WERI-Rb-1 (cell line): ENCODE results near the gene CDH2.
A peak's percentile ranks its signal among the peaks of the same experiment; 100 is the strongest.

Experiments used
- DNase-seq: peaks from one replicate; pipeline ENCODE4 v3.0.0-alpha.2; 2020
- H3K27ac ChIP-seq: fragments of 250-450 bp; sonication (Bioruptor Pico); 2 replicates; pipeline ENCODE4 v1.5.1; 2020; ENCODE audit warnings: mild to moderate bottlenecking, moderate library complexity
- H3K27me3 ChIP-seq: fragments of 250-450 bp; sonication (Bioruptor Pico); 2 replicates; pipeline ENCODE4 v1.5.1; 2021; ENCODE audit warnings: mild to moderate bottlenecking, low read depth, moderate library complexity; ENCODE audit not compliant: insufficient read depth, severe bottlenecking
- H3K36me3 ChIP-seq: fragments of 250-450 bp; sonication (Bioruptor Pico); 2 replicates; pipeline ENCODE4 v1.5.1; 2020; ENCODE audit warnings: mild to moderate bottlenecking, moderate library complexity
- H3K4me3 ChIP-seq: 2 replicates; pipeline ENCODE4 v1.5.1; 2011; ENCODE audit warnings: low read depth, mild to moderate bottlenecking, control low read depth, low read length
- H3K9me3 ChIP-seq: fragments of 250-450 bp; sonication (Bioruptor Pico); 2 replicates; pipeline ENCODE4 v1.5.1; 2021; ENCODE audit warnings: mild to moderate bottlenecking, moderate library complexity; ENCODE audit not compliant: severe bottlenecking
- TF ChIP-seq, protein P1 (sequence below): IDR thresholded peaks from 2 replicates; pipeline ENCODE4 v1.5.1; 2011; ENCODE audit warnings: low read depth, mild to moderate bottlenecking, control low read depth, inconsistent platforms, low read length

Gene CDH2

DNA sequence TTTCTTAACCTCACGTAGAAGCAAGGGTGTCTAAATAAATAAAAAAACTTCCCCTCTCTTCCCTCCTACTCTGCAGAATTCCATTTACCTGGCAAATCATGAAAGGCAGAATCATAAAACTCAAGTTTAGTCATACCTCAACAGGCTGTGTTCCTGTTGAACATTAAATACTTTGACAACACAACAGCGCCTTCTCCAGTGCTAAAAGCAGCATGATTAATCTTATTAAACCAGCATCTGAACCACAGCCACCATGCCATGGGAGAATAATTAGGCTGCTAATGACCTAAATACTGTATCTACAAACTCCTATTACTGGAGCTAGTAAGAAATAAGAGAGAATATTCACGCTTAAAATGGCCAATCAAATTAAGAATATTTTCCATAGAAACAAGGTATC is 68.1 kb downstream of the CDH2 start:
- Histone ChIP-seq H3K9me3 (no peaks in the 10 kb centered on the region), H3K36me3 (no peaks in the 10 kb centered on the region; the same call in 1 of the 2 replicates), H3K27ac (no peak overlapping the region), H3K27me3 (no peaks in the 10 kb centered on the region), H3K4me3 (no peak overlapping the region)
- no peak for DNase-seq
- TF ChIP-seq, protein P1, sequence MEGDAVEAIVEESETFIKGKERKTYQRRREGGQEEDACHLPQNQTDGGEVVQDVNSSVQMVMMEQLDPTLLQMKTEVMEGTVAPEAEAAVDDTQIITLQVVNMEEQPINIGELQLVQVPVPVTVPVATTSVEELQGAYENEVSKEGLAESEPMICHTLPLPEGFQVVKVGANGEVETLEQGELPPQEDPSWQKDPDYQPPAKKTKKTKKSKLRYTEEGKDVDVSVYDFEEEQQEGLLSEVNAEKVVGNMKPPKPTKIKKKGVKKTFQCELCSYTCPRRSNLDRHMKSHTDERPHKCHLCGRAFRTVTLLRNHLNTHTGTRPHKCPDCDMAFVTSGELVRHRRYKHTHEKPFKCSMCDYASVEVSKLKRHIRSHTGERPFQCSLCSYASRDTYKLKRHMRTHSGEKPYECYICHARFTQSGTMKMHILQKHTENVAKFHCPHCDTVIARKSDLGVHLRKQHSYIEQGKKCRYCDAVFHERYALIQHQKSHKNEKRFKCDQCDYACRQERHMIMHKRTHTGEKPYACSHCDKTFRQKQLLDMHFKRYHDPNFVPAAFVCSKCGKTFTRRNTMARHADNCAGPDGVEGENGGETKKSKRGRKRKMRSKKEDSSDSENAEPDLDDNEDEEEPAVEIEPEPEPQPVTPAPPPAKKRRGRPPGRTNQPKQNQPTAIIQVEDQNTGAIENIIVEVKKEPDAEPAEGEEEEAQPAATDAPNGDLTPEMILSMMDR = 0 out of 2 replicates have a peak, but pooled peaks have one; percentile 20

DNA sequence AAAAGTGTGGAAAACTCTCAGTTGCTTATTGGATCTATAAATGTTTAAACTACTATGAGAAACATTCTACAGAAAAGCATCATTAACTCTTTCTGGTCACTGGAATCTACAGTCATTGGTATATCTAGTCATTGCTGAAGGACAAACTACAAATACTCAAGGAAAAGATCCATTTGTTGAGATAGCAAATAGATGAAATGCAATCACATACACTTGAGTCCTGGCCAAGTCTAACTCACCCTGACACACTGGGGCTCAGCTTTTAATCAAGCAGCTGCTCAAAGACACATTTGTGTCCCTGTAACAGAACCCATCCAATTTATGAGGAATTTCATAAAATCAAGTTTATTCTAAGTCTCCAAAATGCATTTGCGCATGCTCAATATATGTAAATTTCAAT is 68.7 kb downstream of the CDH2 start:
- DNase-seq = no peak
- no peak overlapping the region for H3K27ac ChIP-seq
- H3K27me3 ChIP-seq = no peaks in the 10 kb centered on the region
- no peaks in the 10 kb centered on the region for H3K9me3 ChIP-seq
- H3K36me3 ChIP-seq = no peaks in the 10 kb centered on the region; the same call in 1 of the 2 replicates
- TF ChIP-seq, protein P1 = no peak
- no peak overlapping the region for H3K4me3 ChIP-seq

DNA sequence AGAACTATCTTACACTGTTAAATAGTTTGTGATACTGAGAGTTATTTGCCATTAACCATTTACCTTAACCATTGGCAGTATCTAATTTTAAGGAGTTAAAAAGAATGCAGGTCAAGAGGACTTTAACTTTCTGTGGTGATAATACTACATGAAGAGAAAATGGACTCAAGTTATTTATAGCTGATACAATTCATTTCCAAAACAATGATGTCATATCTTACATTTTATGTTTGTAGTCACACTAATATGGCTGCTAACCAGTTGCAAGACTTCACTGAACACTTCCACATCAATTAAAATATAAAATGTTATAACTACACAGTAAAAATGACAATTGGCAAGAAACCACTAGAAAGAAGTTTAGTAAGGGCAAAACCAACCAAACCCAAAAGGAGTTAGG is 77.7 kb downstream of the CDH2 start:
- H3K4me3 ChIP-seq = no peak overlapping the region
- H3K36me3 ChIP-seq = peaks cover 13% of the 10 kb centered on the region

DNA sequence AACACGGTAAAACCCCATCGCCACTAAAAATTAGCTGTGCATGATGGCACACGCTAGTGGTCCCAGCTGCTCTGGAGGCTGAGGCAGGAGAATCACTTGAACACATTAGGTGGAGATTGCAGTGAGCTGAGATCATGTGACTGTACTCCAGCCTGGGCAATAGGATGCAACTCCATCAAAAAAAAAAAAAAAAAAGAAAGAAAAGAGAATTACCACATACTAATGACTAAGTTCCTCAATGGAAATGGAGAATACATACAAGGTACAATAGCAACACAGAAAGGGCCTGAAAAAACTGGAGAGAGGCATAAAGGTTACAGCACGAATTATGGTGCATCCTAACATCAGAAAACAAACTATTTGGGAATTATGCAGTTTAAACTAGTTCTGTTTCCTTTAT is 81.3 kb downstream of the CDH2 start:
- H3K27ac ChIP-seq = no peak overlapping the region
- no peaks in the 10 kb centered on the region for H3K27me3 ChIP-seq
- DNase-seq = no peak
- H3K4me3 ChIP-seq = no peak overlapping the region
- H3K36me3 ChIP-seq = peaks cover 13% of the 10 kb centered on the region
- TF ChIP-seq, protein P1 = no peak
- no peaks in the 10 kb centered on the region for H3K9me3 ChIP-seq

More for the DNA sequence above, 77.7 kb downstream of the CDH2 start:
- TF ChIP-seq, protein P1 = no peak
- DNase-seq = no peak
- no peak overlapping the region for H3K27ac ChIP-seq
- no peaks in the 10 kb centered on the region for H3K27me3 ChIP-seq
- H3K9me3 ChIP-seq = no peaks in the 10 kb centered on the region

DNA sequence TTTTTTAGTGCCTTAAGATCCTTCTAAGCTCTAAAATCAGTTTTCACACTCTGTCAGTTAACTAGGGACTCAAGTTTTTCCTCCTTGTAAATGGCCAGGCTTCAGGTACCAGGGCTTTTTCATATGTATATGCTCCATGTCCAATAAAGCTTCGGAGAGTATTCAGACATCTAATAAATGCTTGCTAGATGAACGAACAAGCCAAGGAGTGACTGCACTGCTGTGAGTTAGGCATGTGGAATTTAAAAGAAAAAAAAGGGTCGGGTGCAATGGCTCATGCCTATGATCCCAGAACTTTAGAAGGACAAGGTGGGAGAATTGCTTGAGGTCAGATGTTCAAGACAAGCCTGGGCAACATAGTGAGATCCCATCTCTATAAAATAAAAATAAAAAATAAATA is 81.9 kb downstream of the CDH2 start:
- H3K4me3 ChIP-seq = no peak overlapping the region
- H3K27ac ChIP-seq = no peak overlapping the region
- TF ChIP-seq, protein P1 = no peak
- no peaks in the 10 kb centered on the region for H3K27me3 ChIP-seq
- H3K9me3 ChIP-seq = no peaks in the 10 kb centered on the region
- H3K36me3 ChIP-seq = peaks cover 9% of the 10 kb centered on the region
- no peak for DNase-seq

DNA sequence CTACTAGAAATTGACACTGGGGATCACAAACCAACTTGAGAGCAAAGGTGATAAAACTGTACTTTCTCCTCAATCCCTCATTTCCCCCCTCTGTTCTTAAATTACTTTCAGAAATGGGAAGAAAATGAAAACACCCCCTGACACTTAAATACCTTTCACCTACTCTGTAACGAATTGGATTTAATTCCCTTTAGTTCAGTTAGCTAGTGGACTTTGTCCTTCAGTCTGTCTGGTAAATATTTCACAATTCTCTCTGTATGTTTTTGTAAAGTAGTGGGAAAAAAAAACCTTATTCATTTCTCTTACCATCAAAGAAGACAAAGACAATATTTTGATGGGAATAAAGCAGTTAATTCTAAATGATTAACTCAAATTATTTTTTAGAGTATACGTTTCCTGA is 85.7 kb downstream of the CDH2 start:
- no peaks in the 10 kb centered on the region for H3K9me3 ChIP-seq
- TF ChIP-seq, protein P1 = no peak
- H3K27ac ChIP-seq = no peak overlapping the region
- H3K36me3 ChIP-seq = no peaks in the 10 kb centered on the region; the same call in 1 of the 2 replicates
- no peak for DNase-seq
- no peak overlapping the region for H3K4me3 ChIP-seq
- no peaks in the 10 kb centered on the region for H3K27me3 ChIP-seq
